Anterior cingulate cortex (tissue), 58 donors: ENCODE measurements around the gene TMEM138.

Experiments
- DNase-seq, 58 donors: peaks; one replicate each; lab custom pipeline; 2025; lab: John Stamatoyannopoulos, UW

TMEM138 gene

GRCh38 chr11:61340979-61341378 lies 21.2 kb upstream of the TMEM138 start:
- DNase-seq = no peak

DNA sequence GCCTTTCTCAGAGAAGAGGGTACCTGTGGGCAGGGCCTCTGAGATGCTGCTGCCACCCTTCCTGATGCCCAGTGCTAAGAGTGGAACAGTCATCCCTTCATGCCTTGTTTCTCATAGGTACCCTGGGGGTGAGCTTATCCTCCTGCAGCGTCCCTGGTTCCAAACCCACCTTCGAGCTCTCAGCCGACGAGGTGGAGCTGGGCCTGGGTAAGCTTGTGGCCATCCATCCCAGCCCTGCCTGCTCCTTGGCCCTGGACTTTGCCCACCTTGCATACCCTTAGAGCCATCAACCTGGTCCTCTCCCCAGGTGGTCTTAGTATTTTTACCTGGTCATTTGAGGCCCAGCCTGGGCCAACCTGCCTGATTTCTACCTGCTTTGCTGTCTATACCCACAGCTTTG lies 20.5 kb upstream of the TMEM138 start:
- DNase-seq = no peak

GRCh38 chr11:61342207-61342803 lies 19.9 kb upstream of the TMEM138 start:
- DNase-seq = no peak

DNA sequence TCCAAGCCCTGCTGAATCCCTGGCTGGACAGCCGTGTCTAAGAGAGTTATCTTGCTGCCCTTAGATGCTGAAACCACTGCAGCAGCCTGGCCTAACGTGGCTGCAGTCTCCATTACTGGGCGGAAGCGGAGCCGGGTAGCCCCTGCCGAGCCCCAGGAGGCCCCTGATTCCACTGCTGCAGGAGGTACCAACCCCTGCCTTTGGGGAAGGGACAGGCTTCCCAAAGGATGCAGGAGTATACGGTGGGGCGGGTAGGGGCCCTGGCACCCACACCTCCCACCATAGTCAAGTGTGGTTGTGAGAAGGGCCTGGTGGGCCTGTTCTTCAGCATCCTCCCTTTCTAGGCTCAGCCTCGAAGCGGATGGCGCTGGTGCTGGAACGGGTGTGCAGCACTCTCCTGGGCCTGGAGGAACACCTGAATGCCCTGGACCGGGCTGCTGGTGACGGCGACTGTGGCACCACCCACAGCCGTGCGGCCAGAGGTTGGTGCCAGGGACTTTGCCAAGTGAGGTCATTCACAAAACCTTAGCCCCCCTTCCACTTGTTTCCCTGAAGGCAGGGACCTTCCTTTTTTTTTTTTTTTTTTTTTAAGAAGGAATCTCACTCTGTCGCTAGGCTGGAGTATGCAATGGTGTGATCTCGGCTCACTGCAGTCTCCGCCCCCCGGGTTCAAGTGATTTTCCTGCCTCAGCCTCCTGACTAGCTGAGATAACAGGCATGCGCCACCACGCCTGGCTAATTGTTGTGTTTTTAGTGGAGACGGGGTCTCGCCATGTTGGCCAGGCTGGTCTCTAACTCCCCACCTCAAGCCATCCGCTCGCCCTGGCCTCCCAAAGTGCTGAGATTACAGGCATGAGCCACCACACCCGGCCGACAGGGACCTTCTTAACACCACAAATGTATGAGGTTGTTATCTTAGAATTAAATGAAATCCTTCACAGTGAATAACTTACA lies 18.1 kb upstream of the TMEM138 start:
- no peak for DNase-seq

GRCh38 chr11:61345170-61345610 lies 17.0 kb upstream of the TMEM138 start:
- peak in 10 of 58 donors; percentile 11 to 39 (median 19) for DNase-seq

- DNase-seq = no peak
Observed at GRCh38 chr11:61345954-61346843, 16.0 kb upstream of the TMEM138 start.

DNA sequence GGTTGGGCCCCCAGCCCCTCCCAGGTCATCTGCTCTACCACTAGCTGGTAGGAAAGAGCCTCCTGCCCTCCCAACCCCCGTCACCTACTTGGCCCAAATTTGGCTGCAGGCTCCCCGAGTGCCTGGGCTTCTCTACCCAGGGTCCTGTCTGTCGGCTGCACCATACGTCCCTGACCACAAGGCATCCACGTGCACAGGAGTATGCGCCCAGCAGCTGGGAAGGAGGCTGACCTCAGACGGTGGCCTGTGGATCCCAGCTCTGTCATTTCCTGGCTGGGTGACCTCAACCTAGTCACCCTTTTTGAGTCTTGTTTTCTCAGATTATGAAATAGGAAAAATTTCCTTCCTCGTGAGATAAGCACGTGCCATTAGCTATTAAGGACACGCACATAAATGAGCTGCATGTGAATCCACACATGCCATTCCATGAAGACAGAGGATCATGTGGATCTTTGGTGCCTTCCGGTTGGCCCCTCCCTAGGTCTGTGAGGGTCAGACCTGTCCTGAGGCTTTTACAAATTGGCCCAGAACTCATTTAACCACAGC lies 14.2 kb upstream of the TMEM138 start:
- no peak for DNase-seq

GRCh38 chr11:61349189-61349751 lies 12.9 kb upstream of the TMEM138 start:
- DNase-seq = no peak

GRCh38 chr11:61349916-61350315 lies 12.3 kb upstream of the TMEM138 start:
- no peak for DNase-seq

GRCh38 chr11:61350336-61350735 lies 11.8 kb upstream of the TMEM138 start:
- no peak for DNase-seq

GRCh38 chr11:61350803-61351202 lies 11.4 kb upstream of the TMEM138 start:
- no peak for DNase-seq

GRCh38 chr11:61352038-61352437 lies 10.1 kb upstream of the TMEM138 start:
- DNase-seq = no peak

DNA sequence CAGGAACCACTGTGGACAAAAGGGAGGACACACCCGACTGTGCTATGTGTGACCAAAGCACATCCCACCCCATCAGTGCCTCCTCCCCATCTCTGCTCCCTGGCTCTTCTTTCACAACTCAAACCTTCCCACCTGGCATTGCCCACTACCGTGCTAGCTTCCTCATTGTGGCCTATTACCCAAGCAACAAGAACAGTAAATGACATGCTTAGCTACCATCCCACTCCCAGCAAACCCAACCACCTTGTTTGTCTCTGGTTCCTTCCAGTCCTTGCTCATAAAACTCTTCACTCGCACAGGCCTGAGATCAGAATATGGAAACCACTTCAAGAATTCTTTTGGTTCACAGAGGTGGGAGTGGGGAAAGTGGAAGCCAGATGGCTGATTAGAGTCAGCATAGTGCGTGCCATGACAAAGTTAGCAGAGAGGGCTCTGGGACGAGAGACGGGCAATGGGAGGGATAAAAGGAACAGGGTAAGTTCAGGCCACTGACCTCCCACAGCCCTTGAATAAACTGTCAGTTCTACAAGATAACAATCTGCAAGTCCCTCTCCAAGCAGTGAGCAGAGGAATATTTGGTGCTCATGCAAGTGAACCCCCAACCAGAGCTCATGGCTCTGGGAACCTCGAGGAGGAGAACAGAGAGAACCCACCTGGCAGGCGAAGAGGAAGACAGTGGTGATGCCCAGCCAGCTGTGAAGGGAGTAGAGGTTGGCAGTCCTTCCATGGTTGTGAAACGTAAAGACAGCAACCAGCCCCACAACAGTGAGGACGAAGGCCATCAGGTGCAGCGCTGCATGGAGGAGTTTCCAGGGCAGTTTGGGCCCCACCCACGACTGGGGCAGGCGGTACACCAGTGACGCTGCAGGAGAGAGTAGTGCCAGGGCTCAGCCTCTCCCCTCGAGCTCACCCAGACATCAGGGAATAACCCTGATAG lies 8.8 kb upstream of the TMEM138 start:
- no peak for DNase-seq

GRCh38 chr11:61354208-61354607 lies 8.0 kb upstream of the TMEM138 start:
- DNase-seq = no peak

DNA sequence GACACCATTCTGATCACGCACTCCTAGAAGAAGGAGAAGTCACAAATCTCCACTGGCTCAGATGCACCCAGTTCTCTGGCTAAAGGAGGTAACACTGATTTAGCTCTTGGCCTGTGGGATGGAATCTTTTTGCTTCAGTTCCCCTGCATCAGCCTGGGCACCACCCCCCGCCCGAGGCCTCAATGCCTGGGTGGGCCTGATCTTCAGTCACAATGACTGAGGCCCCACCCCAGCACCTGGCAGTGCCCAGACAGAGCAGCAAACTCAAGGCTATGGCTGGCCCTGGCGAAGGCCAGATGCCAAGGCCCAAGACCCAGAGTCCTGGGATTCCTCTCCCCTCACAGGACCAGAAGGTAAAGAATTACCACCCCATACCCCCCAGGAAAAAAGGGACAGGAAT lies 5.5 kb upstream of the TMEM138 start:
- no peak for DNase-seq

GRCh38 chr11:61357233-61357893 lies 4.8 kb upstream of the TMEM138 start:
- peak in 4 of 58 donors; percentile 10 to 17 (median 14) for DNase-seq

- DNase-seq = no peak
Observed at GRCh38 chr11:61357894-61358239, 4.3 kb upstream of the TMEM138 start.

GRCh38 chr11:61358566-61358965 lies 3.6 kb upstream of the TMEM138 start:
- DNase-seq = no peak

DNA sequence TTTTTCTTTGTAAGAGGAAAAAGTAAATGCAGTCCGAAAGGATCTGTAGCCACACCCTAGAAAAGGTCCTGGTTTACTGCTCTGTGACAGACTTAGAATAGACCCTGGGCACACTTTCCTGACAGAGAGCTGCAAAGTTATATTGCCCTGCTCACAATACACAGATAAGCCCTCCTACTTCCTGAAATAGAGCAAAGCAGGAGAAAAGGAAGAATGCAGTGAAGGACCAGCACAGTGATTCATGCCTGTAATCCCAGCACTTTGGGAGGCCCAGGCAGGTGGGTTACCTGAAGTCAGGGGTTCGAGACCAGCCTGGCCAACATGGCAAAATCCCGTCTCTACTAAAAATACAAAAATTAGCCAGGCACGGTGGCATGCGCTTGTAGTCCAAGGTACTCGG lies 2.7 kb upstream of the TMEM138 start:
- no peak for DNase-seq
